ENCODE measurements around the gene PDHB.

GRCh38 chr3:58386626-58387365 is 46.8 kb downstream of the PDHB start:
- TF ChIP-seq CTCF (IDR thresholded peaks at IDR 0.05) (no peak), ZFX (IDR thresholded peaks at IDR 0.05; ENCODE audit: borderline replicate concordance) (no peak)
